ENCODE data around the gene DIO3.
"Not testable (repeated sequence)": the region's sequence is repeated elsewhere in the genome, so short reads cannot be mapped to it uniquely, and the experiment has no call there.

Gene DIO3

DNA sequence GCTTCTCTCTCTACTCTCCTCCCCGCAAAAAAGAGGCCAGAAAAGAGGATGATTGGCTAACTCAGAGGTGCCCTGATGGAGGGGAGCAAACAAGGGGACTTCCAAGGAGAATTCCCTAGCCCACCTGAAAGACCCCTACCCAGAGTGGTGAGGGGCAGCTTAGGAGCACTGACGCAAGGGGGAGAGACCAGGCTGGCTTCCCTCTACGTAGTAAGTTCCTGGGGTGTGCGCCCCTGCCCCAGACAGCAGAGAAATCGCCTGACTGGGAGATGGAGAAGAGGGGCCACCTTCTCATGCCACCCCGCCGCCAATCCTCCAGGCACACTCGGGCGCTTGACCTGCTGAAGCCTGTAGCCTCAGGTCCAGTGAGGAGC is 2.1 kb upstream of the DIO3 start:
- no peak for DNase-seq (ENCODE audit: low read depth)

GRCh38 chr14:101559624-101560533 is 1.4 kb upstream of the DIO3 start:
- no peak for DNase-seq (ENCODE audit: low read depth)

DNA sequence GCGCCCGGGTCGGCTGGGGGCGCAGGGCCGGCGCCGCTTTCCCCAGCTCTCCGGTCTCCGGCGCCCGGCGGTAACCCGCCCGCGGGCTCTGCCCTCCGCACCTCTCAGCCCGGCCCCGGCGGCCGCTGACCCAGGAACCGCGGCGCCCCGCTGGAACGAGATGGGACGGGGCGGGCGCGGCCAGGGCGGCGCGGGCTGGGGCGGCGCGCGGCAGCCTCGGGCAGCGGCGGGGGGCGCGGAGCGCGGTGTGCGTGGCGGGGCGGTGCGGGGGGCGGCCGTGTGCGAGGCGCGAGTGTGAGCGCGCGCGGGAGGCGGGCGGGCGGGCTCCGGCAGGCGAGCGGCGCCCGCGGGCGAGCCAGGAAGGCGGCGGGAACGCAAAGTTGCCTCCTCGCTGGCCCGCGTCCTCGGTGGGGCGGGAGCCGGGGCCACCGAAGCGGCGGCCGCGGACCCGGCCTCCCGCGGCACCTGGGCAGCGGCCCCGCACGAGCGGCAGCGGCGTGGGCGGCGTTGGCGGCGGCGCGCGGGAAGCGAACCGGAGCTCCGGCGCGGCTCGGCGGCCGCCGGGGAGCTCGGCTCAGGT is 671 bp upstream of the DIO3 start:
- DNase-seq (ENCODE audit: low read depth): no peak

- no peak for DNase-seq (ENCODE audit: low read depth)
Observed at GRCh38 chr14:101561897-101562490, 699 bp downstream of the DIO3 start.

- DNase-seq (ENCODE audit: low read depth): no peak
Observed at GRCh38 chr14:101562659-101563351, 1.5 kb downstream of the DIO3 start.

DNA sequence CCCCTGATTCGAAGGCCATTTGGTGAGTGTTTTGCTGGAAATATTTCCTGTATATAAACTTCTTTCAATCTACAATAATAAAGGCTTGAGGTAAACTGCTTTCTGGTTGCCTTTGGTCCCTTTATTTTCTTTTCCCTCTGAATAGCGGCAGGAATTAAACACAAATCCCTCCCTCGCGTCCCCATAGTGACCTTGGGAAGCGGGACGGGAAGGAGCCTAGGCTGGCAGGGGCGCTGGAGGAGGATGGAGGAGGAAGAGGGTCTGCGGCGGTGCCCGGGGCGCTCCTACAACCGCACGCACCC is 2.0 kb downstream of the DIO3 start:
- DNase-seq (ENCODE audit: low read depth): no peak

DNA sequence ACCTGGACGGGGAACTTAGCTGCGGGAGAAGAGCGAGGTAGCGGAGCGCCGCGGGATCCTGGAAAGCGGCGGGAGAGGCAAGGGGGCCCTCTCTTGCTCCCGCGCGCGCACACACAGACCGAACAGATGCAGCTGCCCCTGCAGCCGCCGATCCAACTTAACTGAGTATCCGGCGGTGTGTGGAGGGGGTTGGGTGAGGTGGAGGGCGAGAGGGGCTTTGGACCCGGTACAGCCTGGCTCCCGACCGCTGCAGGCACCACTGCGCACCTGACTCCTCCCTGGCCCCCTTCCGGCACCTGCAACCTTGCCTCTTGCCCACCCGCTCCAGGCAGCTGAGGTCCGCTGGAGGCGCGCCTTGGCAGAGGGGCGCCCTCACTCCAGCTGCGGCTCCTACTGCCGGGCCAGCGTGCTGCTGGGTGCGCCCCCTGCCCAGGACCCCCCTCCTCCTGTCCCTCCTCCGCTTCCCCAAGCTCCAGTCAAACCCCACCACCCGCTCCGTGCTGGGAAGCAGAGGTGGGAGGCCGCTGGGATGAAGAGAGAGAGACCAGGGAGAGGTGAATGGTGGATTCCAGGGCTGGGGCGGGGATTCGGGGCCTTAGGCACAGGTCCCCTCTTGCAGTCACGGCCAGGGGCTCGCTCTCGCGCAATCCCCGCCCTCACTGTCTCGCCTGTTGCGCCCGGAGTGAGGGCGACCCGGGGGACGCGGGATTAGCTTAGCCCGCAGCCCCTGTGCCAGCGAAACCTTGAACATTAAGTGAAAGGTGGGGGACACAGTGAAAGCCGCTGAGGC is 2.6 kb downstream of the DIO3 start:
- DNase-seq (ENCODE audit: low read depth): no peak

DNA sequence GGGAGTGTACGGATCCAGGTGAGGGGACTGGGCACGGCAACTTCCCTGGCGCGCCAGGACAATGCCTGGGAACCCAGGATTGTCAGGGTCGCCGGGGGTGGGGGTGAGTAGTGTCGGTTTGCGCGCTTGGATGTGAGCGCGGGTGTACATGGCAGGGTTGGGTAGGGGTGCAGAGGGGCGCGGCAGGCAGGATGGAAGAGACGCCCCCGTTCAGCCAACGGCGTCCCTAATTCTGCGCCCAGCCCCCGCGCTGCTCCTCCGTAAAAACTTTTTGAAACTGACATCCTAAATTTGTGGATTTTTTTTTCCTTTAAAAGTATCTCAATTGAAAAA is 3.1 kb downstream of the DIO3 start:
- no peak for DNase-seq (ENCODE audit: low read depth)

DNA sequence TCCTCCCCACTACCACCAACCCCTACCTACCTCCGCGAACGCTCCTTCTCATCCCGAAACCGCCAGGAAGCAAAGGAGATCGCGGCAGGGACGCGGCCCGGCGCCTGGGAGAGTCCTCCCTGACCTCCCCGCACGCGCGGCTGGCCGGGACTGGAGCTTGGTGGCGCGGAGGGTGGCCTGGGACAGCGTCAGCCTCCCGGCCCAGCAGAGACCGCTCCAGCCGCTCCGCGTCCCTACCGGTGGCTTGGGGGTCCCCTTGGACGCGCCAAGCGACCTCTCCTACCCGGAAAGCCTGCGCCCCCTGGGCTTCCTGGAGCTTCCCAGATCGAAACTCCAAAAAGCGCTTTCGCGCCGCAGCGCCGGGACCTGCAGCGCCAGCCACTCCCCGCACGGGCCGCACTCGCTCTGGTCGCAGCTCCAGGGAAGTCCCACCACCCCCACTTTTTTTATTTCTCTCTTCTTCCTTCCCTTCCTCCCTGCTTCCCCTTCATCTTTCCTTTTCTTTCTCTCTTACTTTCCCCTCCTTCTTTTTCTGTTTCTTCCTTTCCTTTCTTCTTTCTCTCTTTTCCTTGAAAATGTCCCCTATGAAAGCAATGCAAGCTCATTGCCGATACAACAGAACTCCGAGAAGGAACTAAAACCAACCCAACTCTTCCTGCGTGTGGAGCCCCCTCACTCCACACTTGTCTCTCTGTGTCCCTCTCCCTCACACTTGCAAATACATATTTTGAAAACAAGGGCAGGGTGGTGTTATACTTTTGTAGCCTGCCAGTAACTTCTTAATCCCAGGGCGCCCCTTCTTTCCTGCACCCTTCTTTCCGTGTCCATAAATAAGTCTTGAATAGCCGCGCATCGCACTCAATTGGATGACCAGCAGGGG is 3.8 kb downstream of the DIO3 start:
- no peak for DNase-seq (ENCODE audit: low read depth)

- DNase-seq (ENCODE audit: low read depth): no peak
Observed at GRCh38 chr14:101567252-101567651, 6.0 kb downstream of the DIO3 start.

- no peak for DNase-seq (ENCODE audit: low read depth)
Observed at GRCh38 chr14:101571004-101571403, 9.7 kb downstream of the DIO3 start.

DNA sequence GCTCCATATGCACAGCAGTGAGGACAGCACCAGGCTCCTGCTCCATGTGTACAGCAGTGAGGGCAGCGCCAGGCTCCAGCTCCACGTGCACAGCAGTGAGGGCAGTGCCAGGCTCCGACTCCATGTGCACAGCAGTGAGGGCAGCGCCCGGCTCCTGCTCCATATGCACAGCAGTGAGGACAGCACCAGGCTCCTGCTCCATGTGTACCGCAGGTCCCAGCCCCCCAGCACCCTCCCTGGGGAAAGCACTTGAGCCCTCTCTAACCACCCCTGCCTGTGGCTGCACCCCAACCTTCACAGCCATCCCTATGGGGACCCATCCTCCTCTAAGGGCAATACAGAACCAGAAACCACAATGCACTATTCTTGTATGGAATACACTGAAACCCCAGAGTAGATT is 11.2 kb downstream of the DIO3 start:
- not testable (repeated sequence) for DNase-seq (ENCODE audit: low read depth)

GRCh38 chr14:101573289-101573688 is 12.0 kb downstream of the DIO3 start:
- no peak for DNase-seq (ENCODE audit: low read depth)

DNA sequence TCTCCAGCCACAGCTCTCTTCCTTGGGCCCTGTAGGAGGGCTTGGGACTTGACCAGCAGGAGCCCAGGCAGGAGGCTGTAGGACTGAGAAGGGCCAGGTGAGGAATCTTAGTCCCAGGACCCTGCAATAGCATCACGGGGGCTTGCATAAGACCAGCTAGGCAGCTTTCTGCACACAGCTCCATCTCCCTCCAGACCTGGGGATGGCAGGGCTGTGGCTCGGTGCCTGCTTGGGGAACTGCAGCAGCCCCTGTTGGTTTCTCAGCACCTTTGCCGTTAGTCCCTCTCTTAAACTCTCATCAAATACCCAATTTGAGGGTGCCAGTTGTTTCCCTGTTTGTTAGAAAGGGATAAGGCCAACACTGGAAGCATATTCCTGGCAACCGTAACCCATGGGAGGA is 14.3 kb downstream of the DIO3 start:
- no peak for DNase-seq (ENCODE audit: low read depth)

GRCh38 chr14:101577221-101577909 is 16.1 kb downstream of the DIO3 start:
- DNase-seq (ENCODE audit: low read depth): no peak

- no peak for DNase-seq (ENCODE audit: low read depth)
Observed at GRCh38 chr14:101578489-101578888, 17.2 kb downstream of the DIO3 start.

DNA sequence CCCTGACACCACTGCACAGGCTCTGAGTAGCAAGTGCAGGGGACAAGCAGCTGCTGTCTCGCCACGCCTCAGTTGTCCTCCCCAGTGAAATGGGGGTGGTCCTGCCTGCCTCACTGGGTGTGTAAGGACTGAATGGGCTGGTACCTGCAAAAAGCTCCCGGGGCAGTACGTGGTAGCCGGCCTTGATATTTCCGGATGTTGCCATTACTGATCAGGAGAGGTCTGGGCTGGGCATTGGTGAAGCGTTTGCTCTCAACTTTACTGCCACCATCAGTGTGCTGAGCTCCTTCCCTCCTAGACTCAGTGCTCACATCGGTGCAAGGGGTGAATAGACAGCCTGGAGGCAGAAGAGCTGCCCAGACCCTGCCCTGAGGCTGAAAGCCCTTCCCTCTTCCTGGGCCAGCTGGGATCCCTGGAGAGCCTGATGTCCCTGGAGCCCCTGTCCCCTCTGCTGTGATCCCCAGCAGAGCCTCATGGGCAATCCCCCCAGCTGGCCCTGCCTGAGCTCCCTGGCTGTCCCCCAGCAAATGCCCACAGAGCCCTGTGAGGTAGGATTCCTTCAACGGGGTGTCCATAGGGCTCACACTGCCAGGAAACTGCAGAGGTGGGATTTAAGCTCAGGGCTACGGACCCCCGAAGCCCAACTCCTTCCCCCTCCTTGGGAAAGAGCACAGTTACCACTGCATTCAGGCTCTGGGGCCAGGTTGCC is 18.2 kb downstream of the DIO3 start:
- no peak for DNase-seq (ENCODE audit: low read depth)

DNA sequence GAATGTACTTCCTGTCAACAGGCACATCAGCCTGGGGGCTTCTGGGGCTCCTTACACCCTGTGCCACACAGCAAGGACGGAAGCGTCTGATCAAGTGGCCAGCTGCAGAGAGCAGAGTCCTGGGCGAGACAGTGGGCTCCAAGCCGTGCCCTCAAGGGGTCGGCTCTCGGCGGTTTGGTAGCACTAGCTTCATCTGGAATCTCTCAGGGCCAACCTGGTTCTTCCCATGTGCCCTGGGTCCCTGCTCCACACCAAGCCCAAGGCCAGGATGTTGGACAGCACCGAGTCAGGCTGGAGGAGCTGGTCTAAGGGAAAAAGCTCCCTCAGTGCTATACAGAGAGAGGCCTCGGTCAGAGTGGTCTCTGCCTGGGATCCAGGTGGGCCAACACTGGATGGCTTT is 20.5 kb downstream of the DIO3 start:
- no peak for DNase-seq (ENCODE audit: low read depth)

GRCh38 chr14:101582294-101582693 is 21.0 kb downstream of the DIO3 start:
- DNase-seq (ENCODE audit: low read depth): no peak
